HCT116 (cell line): Measurements from ENCODE around the gene MGST2. TPM values are rescaled to one million over a fixed set of nuclear protein-coding genes. Genes with fewer than 3 reads are reported as not detected.

Experiments used
- ATAC-seq: fragments of 200-7000 bp; cut with Tn5 transposase; 2 replicates; pipeline ENCODE4 v1.9.1; 2020; ENCODE audit warnings: mild to moderate bottlenecking, moderate library complexity
- BruUV-seq: library from RNA; stranded (reverse); fragments of 400-500 nt; replicated peaks from 2 replicates; lab custom pipeline; 2021; lab: Mats Ljungman, UMichigan
- CTCF ChIA-PET: fragments of 300-600 bp; sonication (Branson Sonifier 250); formaldehyde crosslinking; loops from one replicate; lab custom pipeline; 2021; ENCODE audit warnings: antibody characterized with exemption; lab: Charles Lee
- POLR2A ChIA-PET: fragments of 300-600, 350-600 bp; sonication (Branson Sonifier 250); formaldehyde crosslinking; loops from one replicate; lab custom pipeline; 2021; ENCODE audit warnings: antibody characterized with exemption; lab: Charles Lee
- RAD21 ChIA-PET, 2 experiments: fragments of 300-600 bp; sonication (Branson Sonifier 250); formaldehyde crosslinking; loops; one replicate each; lab custom pipeline; 2023; ENCODE audit warnings: low total read pairs in 2 of 2; ENCODE audit not compliant: uncharacterized antibody in 2 of 2, unreplicated experiment in 2 of 2, low non-redundant PET in 1 of 2; lab: Charles Lee
- DNase-seq: peaks from one replicate; pipeline ENCODE4 v3.0.0-alpha.2; 2010; ENCODE audit warnings: low read depth, low spot score
- H2AFZ ChIP-seq: fragments of 200-600 bp; shearing (Covaris generic), sonication (generic); 2 replicates; pipeline ENCODE4 v1.6.1; 2017; ENCODE audit warnings: low read depth, mixed run types, mixed read lengths, antibody characterized with exemption, low read length; ENCODE audit not compliant: poor library complexity, severe bottlenecking
- H3K27ac ChIP-seq: 2 replicates; pipeline ENCODE4 v1.5.1; 2012; ENCODE audit warnings: low read depth, low read length
- H3K27me3 ChIP-seq: fragments of 200-600 bp; sonication (generic); 2 replicates; pipeline ENCODE4 v1.6.1; 2016; ENCODE audit warnings: mixed run types, low read length, mixed read lengths; ENCODE audit not compliant: insufficient read depth
- H3K36me3 ChIP-seq, 2 experiments: fragments of 200-500 bp in 1 of 2; fragments of 200-600 bp in 1 of 2; sonication (Bioruptor generic) in 1 of 2; sonication (generic) in 1 of 2; 2 replicates each; pipeline versions ENCODE4 v1.5.1 to v1.6.1; 2014 to 2016; ENCODE audit warnings: low read length in 2 of 2, inconsistent platforms in 1 of 2, mixed read lengths in 1 of 2, mixed run types in 1 of 2; ENCODE audit not compliant: insufficient read depth in 2 of 2, control insufficient read depth in 1 of 2
- H3K4me1 ChIP-seq, 2 experiments: fragments of 200-600 bp in 1 of 2; sonication (generic) in 1 of 2; 2 replicates each; pipeline versions ENCODE4 v1.5.1 to v1.6.1; 2012 to 2017; ENCODE audit warnings: low read length in 2 of 2, inconsistent platforms in 1 of 2, mild to moderate bottlenecking in 1 of 2, mixed read lengths in 1 of 2, mixed run types in 1 of 2, moderate library complexity in 1 of 2; ENCODE audit not compliant: insufficient read depth in 2 of 2, control insufficient read depth in 1 of 2
- H3K4me2 ChIP-seq: fragments of 200-600 bp; sonication (generic); 2 replicates; pipeline ENCODE4 v1.6.1; 2017; ENCODE audit warnings: mixed run types, low read length, mixed read lengths
- H3K4me3 ChIP-seq, 2 experiments: fragments of 200-600 bp in 1 of 2; sonication (generic) in 1 of 2; replicated peaks in 1 of 2; 2 replicates each; pipeline ENCODE4 v1.5.1; 2011 to 2016; ENCODE audit warnings: low read length in 2 of 2, control low read depth in 1 of 2, low read depth in 1 of 2, mild to moderate bottlenecking in 1 of 2, mixed read lengths in 1 of 2, mixed run types in 1 of 2
- H3K79me2 ChIP-seq: fragments of 200-600 bp; sonication (generic); 2 replicates; pipeline ENCODE4 v1.6.1; 2017; ENCODE audit warnings: mild to moderate bottlenecking, mixed run types, low read length, moderate library complexity, mixed read lengths; ENCODE audit not compliant: insufficient read depth
- H3K9ac ChIP-seq: fragments of 200-600 bp; sonication (generic); 2 replicates; pipeline ENCODE4 v1.6.1; 2016; ENCODE audit warnings: low read length, mixed read lengths
- H3K9me2 ChIP-seq: fragments of 200-600 bp; sonication (generic), shearing (Covaris generic); 2 replicates; pipeline ENCODE4 v1.6.1; 2017; ENCODE audit warnings: mixed run types, mild to moderate bottlenecking, moderate library complexity; ENCODE audit not compliant: insufficient read depth
- H3K9me3 ChIP-seq, 2 experiments: fragments of 200-500 bp in 1 of 2; fragments of 200-600 bp in 1 of 2; sonication (Bioruptor generic) in 1 of 2; sonication (generic) in 1 of 2; 2 replicates each; pipeline ENCODE4 v1.6.1; 2014 to 2017; ENCODE audit warnings: low read length in 2 of 2, mixed read lengths in 2 of 2, inconsistent platforms in 1 of 2, low read depth in 1 of 2, mild to moderate bottlenecking in 1 of 2, mixed run types in 1 of 2, moderate library complexity in 1 of 2; ENCODE audit not compliant: control insufficient read depth in 1 of 2, insufficient read depth in 1 of 2
- H4K20me1 ChIP-seq: fragments of 200-600 bp; sonication (generic), shearing (Covaris generic); 2 replicates; pipeline ENCODE4 v1.6.1; 2017; ENCODE audit warnings: mixed run types, mild to moderate bottlenecking, moderate library complexity; ENCODE audit not compliant: insufficient read depth
- CTCF ChIP-seq, 3 experiments: fragments of 200-600 bp in 1 of 3; sonication (generic) in 1 of 3; IDR thresholded peaks in 2 of 3; conservative IDR thresholded peaks in 1 of 3; 2 replicates each; pipeline ENCODE4 v1.5.1; 2012 to 2017; ENCODE audit warnings: low read depth in 2 of 3, low read length in 2 of 3, antibody characterized with exemption in 1 of 3, borderline replicate concordance in 1 of 3, control low read depth in 1 of 3, mild to moderate bottlenecking in 1 of 3, mixed read lengths in 1 of 3, mixed run types in 1 of 3, moderate library complexity in 1 of 3; ENCODE audit not compliant: insufficient read depth in 1 of 3
- EZH2 ChIP-seq: fragments of 200-600 bp; sonication (generic); IDR thresholded peaks from 2 replicates; pipeline ENCODE4 v1.6.1; 2017; ENCODE audit warnings: antibody characterized with exemption, mixed run types
- POLR2AphosphoS5 ChIP-seq: IDR thresholded peaks from 2 replicates; pipeline ENCODE4 v1.6.1; 2011; ENCODE audit warnings: mild to moderate bottlenecking, low read depth, low read length, moderate library complexity
- SIN3A ChIP-seq: IDR thresholded peaks from 2 replicates; pipeline ENCODE4 v1.6.1; 2012; ENCODE audit warnings: low read depth
- YY1 ChIP-seq: IDR thresholded peaks from 2 replicates; pipeline ENCODE4 v1.6.1; 2011; ENCODE audit warnings: low read length, low read depth, moderate library complexity, mild to moderate bottlenecking; ENCODE audit not compliant: insufficient replicate concordance; ENCODE audit errors: extremely low read depth
- intact Hi-C: fragments of 100-400 bp; cut with micrococcal nuclease; formaldehyde crosslinking; loops from 2 replicates; pipeline ENCODE4 v1.10.0; 2022
- total RNA-seq: library from RNA; stranded (reverse); gene quantifications from one replicate; pipeline ENCODE4 v1.2.1, GENCODE V29; 2021; ENCODE audit not compliant: unreplicated experiment
- TF ChIP-seq, protein P1 (sequence below): IDR thresholded peaks from 2 replicates; pipeline ENCODE4 v1.6.1; 2012

Gene MGST2
- total RNA-seq, 1 experiment from 2014 or later: 24.3 TPM

GRCh38 chr4:139659735-139660424, 5.7 kb upstream of the MGST2 start:
- POLR2A ChIA-PET: no interaction called here
- RAD21 ChIA-PET: no interaction called here
- CTCF ChIA-PET: no interaction called here

More at GRCh38 chr4:139659735-139660424, 5.7 kb upstream of the MGST2 start:
- Histone ChIP-seq H3K27me3 (no peaks in the 10 kb centered on the region), H3K9me2 (no peaks in the 10 kb centered on the region), H4K20me1 (no peaks in the 10 kb centered on the region), H3K4me3 (no peak overlapping the region), H3K36me3 (no peaks in the 10 kb centered on the region), H3K4me2 (no peak overlapping the region), H2AFZ (no peak overlapping the region), H3K9ac (no peak overlapping the region), H3K79me2 (no peaks in the 10 kb centered on the region), H3K27ac (no peak overlapping the region), H3K9me3 (no peaks in the 10 kb centered on the region), H3K4me1 (peaks cover 6 to 27% of the 10 kb centered on the region in 2 experiments; a peak in 3 of 4 replicates)
- no TSS peak for BruUV-seq
- no peak for ATAC-seq
- DNase-seq: no peak
- TF ChIP-seq EZH2 (no peak), YY1 (no peak), CTCF (IDR thresholded peaks at IDR 0.05 in 2 of 3, conservative IDR thresholded peaks at IDR 0.05 in 1 of 3; ENCODE audit: borderline replicate concordance in 1 of 3, insufficient read depth in 1 of 3, low read depth in 2 of 3, low read length in 2 of 3) (no peak), POLR2AphosphoS5 (no peak), SIN3A (no peak)
- TF ChIP-seq, protein P1, sequence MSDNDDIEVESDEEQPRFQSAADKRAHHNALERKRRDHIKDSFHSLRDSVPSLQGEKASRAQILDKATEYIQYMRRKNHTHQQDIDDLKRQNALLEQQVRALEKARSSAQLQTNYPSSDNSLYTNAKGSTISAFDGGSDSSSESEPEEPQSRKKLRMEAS: no peak
- intact Hi-C loops: loop anchor here (5.0 to 10.0 kb wide), 6 partner anchors 163 to 592 kb away; partner anchors contain the start of gene MAML3
